GM12892 (cell line): ENCODE results near the gene ADGRL3.

Experiments used
- DNase-seq: peaks from one replicate; pipeline ENCODE4 v3.0.0; 2011; ENCODE audit not compliant: insufficient read length
- FAIRE-seq: peaks from 2 replicates; lab custom pipeline; 2011; peaks lifted over from hg19 to GRCh38; lab: Jason Lieb, UNC
- POLR2A ChIP-seq: IDR thresholded peaks from 2 replicates; pipeline ENCODE4 v1.6.1; 2011; ENCODE audit warnings: low read depth, low read length, control low read depth
- POLR2AphosphoS5 ChIP-seq: IDR thresholded peaks from 2 replicates; pipeline ENCODE4 v1.6.1; 2011; ENCODE audit warnings: low read depth, low read length, control low read depth
- TAF1 ChIP-seq: IDR thresholded peaks from 2 replicates; pipeline ENCODE4 v1.6.1; 2011; ENCODE audit warnings: low read depth, mild to moderate bottlenecking, control low read depth, low read length, borderline replicate concordance

ADGRL3 gene

GRCh38 chr4:62096881-62097280 is 896.8 kb downstream of the ADGRL3 start:
- DNase-seq = no peak
- TF ChIP-seq POLR2AphosphoS5 (no peak), POLR2A (no peak), TAF1 (no peak)
- no peak for FAIRE-seq

DNA sequence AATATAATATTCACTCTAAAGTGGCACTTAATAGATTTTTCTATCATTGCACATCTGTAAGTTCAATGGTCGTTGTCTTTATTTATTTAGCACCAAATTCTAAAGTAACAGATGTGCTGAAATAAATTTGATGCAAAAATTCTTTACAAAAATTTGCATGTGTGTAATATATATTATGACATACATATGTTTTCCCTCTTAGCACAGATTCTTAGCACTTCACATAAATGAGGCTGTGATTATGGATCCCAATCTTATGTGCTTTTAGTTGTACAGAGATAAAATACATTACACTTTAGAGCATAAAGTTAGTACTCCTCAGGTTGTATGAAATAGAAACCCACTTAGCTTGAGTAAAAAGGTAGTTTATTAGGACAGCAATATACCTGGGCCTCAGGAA is 915.1 kb downstream of the ADGRL3 start:
- TF ChIP-seq TAF1 (no peak), POLR2AphosphoS5 (no peak), POLR2A (no peak)
- DNase-seq = no peak
- no peak for FAIRE-seq

DNA sequence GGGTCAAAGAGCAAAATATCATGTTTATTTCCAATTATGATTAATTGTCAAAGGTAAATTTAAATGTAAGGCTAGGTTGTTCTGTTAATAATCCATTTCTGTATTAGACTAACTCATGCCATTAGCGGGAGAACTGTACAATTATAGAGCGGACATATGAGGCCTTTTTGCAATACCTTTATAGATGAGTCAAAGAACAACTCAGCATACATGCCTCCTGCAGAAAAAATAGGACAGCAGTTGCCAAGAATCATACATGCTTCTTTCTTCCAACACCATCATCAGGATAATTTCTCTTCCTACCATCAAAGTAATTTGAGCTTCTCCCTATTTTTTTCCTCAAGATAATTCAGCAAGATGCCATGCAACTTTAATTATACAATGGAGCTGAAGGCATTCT is 917.8 kb downstream of the ADGRL3 start:
- no peak for DNase-seq
- no peak for FAIRE-seq
- TF ChIP-seq POLR2A (no peak), POLR2AphosphoS5 (no peak), TAF1 (no peak)

DNA sequence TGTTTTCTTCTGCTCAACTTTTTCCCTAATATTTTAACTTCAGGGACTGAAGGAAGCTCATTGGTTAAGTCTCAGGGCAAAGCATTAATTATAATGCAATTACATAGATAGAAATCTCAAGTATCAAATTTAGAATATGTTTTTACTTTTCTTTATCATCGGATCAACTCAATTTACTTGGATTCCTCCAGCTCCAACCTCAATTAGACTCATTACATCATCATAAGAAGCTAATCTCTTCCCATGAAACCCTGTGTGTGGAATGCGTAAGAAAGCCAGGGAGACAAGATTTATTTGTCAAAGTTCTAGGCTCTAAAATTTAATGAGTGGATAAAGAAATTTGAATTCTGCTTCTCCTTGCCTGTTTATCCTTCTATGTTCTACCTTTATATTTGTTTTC is 918.4 kb downstream of the ADGRL3 start:
- TF ChIP-seq POLR2A (no peak), POLR2AphosphoS5 (no peak), TAF1 (no peak)
- DNase-seq (no peak), FAIRE-seq (no peak)

DNA sequence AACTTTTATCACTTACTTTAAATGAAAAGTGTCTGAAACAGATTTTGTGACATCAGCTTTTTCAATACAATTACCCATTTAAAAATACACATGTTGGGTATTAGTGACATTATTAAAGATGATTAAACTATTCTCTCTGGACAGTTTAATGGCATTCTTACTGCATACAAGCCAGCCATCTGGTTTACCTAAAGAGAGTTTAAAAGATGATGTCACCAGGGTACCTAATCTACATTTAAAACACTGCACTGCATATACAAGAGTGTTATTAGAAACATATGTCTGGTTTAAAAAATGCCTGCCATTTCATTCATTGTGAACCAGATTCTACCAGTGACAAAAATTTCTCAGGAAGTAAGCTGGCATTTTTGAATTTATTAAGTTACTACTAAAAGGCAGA is 919.1 kb downstream of the ADGRL3 start:
- FAIRE-seq (no peak), DNase-seq (no peak)
- no peak for TF ChIP-seq POLR2A
- TF ChIP-seq TAF1 = no peak
- TF ChIP-seq POLR2AphosphoS5 = no peak

- DNase-seq (no peak), FAIRE-seq (no peak)
- no peak for TF ChIP-seq POLR2AphosphoS5
- no peak for TF ChIP-seq POLR2A
- no peak for TF ChIP-seq TAF1
Measured at GRCh38 chr4:62126064-62126732, 926.1 kb downstream of the ADGRL3 start.
